ENCODE data around the gene FAXDC2. TPM values are rescaled to one million over a fixed set of nuclear protein-coding genes. Genes with fewer than 3 reads are reported as not detected.
A peak's percentile ranks its signal among the peaks of the same experiment; 100 is the strongest.

FAXDC2 gene
- total RNA-seq, 4 donors from 2014 or later: 27.6 to 32.1 (median 29.5) TPM

DNA sequence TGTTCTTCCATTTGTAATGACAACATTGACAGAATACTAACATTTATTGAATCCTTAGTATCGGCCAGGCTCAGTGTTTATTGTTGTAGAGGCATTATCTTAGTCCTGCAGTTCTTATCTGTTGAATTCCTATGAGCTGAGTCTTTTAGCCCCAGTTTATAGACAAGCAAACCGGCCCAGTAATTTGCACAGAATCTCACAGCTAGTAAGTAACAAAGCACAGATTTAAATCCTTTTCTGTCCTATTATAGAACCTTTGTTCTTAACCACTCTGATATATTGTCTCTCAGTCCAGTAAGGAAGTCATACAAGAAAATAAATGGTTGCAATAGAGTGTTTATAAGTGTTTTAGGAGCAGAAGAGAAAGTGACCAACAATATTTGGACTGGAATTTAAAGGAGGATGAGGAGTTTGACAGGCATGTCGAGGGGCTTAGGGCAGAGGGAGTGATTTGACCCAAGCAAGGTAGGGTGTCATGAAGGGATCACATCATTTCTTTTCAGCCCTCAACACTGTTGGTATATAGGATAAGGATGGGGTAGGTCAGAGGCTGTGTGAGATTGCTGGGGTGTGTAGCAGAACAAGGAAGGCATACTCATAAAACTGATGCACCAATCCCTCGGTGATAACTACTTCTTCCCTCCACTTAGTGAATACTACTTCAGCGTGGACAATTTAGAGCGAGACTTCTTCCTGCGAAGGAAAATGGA lies 55.7 kb downstream of the FAXDC2 start:
- H3K9me3 ChIP-seq: no peaks in the 10 kb centered on the region
- no peak for DNase-seq (ENCODE audit: extremely low spot score)
- H3K27ac ChIP-seq (replicated peaks in 1 of 4): no peak overlapping the region
- TF ChIP-seq POLR2AphosphoS5 (IDR thresholded peaks at IDR 0.05): no peak
- TF ChIP-seq, protein P1, sequence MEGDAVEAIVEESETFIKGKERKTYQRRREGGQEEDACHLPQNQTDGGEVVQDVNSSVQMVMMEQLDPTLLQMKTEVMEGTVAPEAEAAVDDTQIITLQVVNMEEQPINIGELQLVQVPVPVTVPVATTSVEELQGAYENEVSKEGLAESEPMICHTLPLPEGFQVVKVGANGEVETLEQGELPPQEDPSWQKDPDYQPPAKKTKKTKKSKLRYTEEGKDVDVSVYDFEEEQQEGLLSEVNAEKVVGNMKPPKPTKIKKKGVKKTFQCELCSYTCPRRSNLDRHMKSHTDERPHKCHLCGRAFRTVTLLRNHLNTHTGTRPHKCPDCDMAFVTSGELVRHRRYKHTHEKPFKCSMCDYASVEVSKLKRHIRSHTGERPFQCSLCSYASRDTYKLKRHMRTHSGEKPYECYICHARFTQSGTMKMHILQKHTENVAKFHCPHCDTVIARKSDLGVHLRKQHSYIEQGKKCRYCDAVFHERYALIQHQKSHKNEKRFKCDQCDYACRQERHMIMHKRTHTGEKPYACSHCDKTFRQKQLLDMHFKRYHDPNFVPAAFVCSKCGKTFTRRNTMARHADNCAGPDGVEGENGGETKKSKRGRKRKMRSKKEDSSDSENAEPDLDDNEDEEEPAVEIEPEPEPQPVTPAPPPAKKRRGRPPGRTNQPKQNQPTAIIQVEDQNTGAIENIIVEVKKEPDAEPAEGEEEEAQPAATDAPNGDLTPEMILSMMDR (IDR thresholded peaks at IDR 0.05): no peak
- no peak for TF ChIP-seq EP300 (IDR thresholded peaks at IDR 0.05)
- TF ChIP-seq POLR2A (IDR thresholded peaks at IDR 0.05; ENCODE audit: low read depth): no peak
- no peak overlapping the region for H3K4me3 ChIP-seq
- peaks cover 15 to 24% (median 18%) of the 10 kb centered on the region in 4 donors for H3K4me1 ChIP-seq
- WGBS: 70% methylated on average over 7 of the region's 7 CpGs
- peaks cover 19 to 92% (median 62%) of the 10 kb centered on the region in 4 donors for H3K36me3 ChIP-seq
- intact Hi-C loops (cut with DNase I): loop anchor here (5.0 kb wide), 1 partner anchor 37 kb away; the partner anchor contains the start of gene LARP1
- H3K27me3 ChIP-seq: no peaks in the 10 kb centered on the region

- 87% methylated on average over 14 of the region's 32 CpGs for WGBS
- peaks cover 15 to 24% (median 19%) of the 10 kb centered on the region in 4 donors for H3K4me1 ChIP-seq
- no peaks in the 10 kb centered on the region for H3K9me3 ChIP-seq
- intact Hi-C loops (cut with DNase I): no loop called here
- H3K27ac ChIP-seq (replicated peaks in 1 of 4): no peak overlapping the region
- no peak for TF ChIP-seq POLR2AphosphoS5 (IDR thresholded peaks at IDR 0.05)
- TF ChIP-seq, protein P1 (IDR thresholded peaks at IDR 0.05): no peak
- no peak for TF ChIP-seq EP300 (IDR thresholded peaks at IDR 0.05)
- no peak for TF ChIP-seq POLR2A (IDR thresholded peaks at IDR 0.05; ENCODE audit: low read depth)
- no peak overlapping the region for H3K4me3 ChIP-seq
- no peak for DNase-seq (ENCODE audit: extremely low spot score)
- H3K27me3 ChIP-seq: no peaks in the 10 kb centered on the region
- H3K36me3 ChIP-seq: peaks cover 12 to 84% (median 56%) of the 10 kb centered on the region in 4 donors
These were observed 56.5 kb downstream of the FAXDC2 start for GRCh38 chr5:154793599-154794524.

- Histone ChIP-seq H3K27ac (replicated peaks in 1 of 4) (no peak overlapping the region), H3K9me3 (no peaks in the 10 kb centered on the region), H3K4me3 (no peak overlapping the region), H3K4me1 (peaks cover 24 to 40% (median 33%) of the 10 kb centered on the region in 4 donors), H3K36me3 (peaks cover 12 to 61% (median 52%) of the 10 kb centered on the region in 4 donors), H3K27me3 (no peaks in the 10 kb centered on the region)
- intact Hi-C loops (cut with DNase I): no loop called here
- 90% methylated on average over 3 of the region's 3 CpGs for WGBS
- TF ChIP-seq, protein P1 (IDR thresholded peaks at IDR 0.05): no peak
- TF ChIP-seq POLR2A (IDR thresholded peaks at IDR 0.05; ENCODE audit: low read depth): no peak
- TF ChIP-seq EP300 (IDR thresholded peaks at IDR 0.05): no peak
- TF ChIP-seq POLR2AphosphoS5 (IDR thresholded peaks at IDR 0.05): no peak
- no peak for DNase-seq (ENCODE audit: extremely low spot score)
These were observed 58.9 kb downstream of the FAXDC2 start for GRCh38 chr5:154791535-154791934.

- peaks cover 49 to 62% (median 53%) of the 10 kb centered on the region in 4 donors for H3K4me1 ChIP-seq
- 64% methylated on average over 5 of the region's 5 CpGs for WGBS
- TF ChIP-seq, protein P1 (IDR thresholded peaks at IDR 0.05): no peak
- TF ChIP-seq EP300 (IDR thresholded peaks at IDR 0.05): no peak
- TF ChIP-seq POLR2A (IDR thresholded peaks at IDR 0.05; ENCODE audit: low read depth): no peak
- TF ChIP-seq POLR2AphosphoS5 (IDR thresholded peaks at IDR 0.05): no peak
- no peaks in the 10 kb centered on the region for H3K27me3 ChIP-seq
- H3K9me3 ChIP-seq: no peaks in the 10 kb centered on the region
- no peak for DNase-seq (ENCODE audit: extremely low spot score)
- peak overlapping the region in 1 of 4 donors; percentile 18 for H3K27ac ChIP-seq (replicated peaks in 1 of 4)
- peaks cover 12 to 33% (median 31%) of the 10 kb centered on the region in 4 donors for H3K36me3 ChIP-seq
- H3K4me3 ChIP-seq: no peak overlapping the region
- intact Hi-C loops (cut with DNase I): no loop called here
These were observed 62.2 kb downstream of the FAXDC2 start for GRCh38 chr5:154788212-154788611.
